ENCODE measurements around the gene TES.

TES gene

GRCh38 chr7:116195451-116195850, 14.9 kb upstream of the TES start:
- TF ChIP-seq EZH2 (IDR thresholded peaks at IDR 0.05; ENCODE audit: borderline replicate concordance, low read depth, low read length, severe bottlenecking) = no peak
- Histone ChIP-seq H3K4me2 (ENCODE audit: insufficient read depth, low read length) (no peak overlapping the region), H2AFZ (ENCODE audit: low read depth, low read length) (no peak overlapping the region), H3K4me1 (ENCODE audit: insufficient read depth, low read length) (no peaks in the 10 kb centered on the region), H3K79me2 (ENCODE audit: insufficient read depth, low read length) (no peaks in the 10 kb centered on the region), H3K27ac (ENCODE audit: low read length) (no peak overlapping the region), H4K20me1 (ENCODE audit: insufficient read depth, low read length) (no peaks in the 10 kb centered on the region), H3K9me3 (ENCODE audit: insufficient read depth, low read length, severe bottlenecking) (no peaks in the 10 kb centered on the region), H3K4me3 (ENCODE audit: low read depth in 1 of 2, low read length in 2 of 2) (no peak overlapping the region), H3K27me3 (ENCODE audit: insufficient read depth, low read length, poor library complexity) (no peaks in the 10 kb centered on the region), H3K9ac (ENCODE audit: low read depth, low read length) (no peak overlapping the region), H3K36me3 (ENCODE audit: insufficient read depth, low read length) (no peaks in the 10 kb centered on the region)
- DNase-seq (no peak), ATAC-seq (ENCODE audit: insufficient read depth, low read depth) (no peak)

DNA sequence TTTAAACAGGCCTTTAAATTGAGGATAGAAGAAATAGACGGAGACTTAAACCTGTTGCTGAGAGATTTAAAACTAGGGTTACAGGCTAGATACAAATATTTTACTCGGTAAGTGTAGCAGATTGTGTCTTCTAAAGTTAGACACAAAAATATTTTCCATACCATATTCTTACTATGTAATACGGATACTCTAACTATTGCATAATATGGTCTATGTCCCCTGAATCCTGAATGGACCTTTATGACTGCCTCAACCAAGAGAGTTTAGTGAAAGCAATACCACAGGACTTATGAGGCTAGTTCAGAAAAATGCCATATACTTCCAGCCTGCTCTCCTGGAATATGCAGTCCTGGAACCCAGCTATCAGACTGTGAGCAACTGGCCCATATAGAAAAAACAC, 13.4 kb upstream of the TES start:
- no peak overlapping the region for H2AFZ ChIP-seq (ENCODE audit: low read depth, low read length)
- TF ChIP-seq EZH2 (IDR thresholded peaks at IDR 0.05; ENCODE audit: borderline replicate concordance, low read depth, low read length, severe bottlenecking) = no peak
- TF ChIP-seq, protein P1, sequence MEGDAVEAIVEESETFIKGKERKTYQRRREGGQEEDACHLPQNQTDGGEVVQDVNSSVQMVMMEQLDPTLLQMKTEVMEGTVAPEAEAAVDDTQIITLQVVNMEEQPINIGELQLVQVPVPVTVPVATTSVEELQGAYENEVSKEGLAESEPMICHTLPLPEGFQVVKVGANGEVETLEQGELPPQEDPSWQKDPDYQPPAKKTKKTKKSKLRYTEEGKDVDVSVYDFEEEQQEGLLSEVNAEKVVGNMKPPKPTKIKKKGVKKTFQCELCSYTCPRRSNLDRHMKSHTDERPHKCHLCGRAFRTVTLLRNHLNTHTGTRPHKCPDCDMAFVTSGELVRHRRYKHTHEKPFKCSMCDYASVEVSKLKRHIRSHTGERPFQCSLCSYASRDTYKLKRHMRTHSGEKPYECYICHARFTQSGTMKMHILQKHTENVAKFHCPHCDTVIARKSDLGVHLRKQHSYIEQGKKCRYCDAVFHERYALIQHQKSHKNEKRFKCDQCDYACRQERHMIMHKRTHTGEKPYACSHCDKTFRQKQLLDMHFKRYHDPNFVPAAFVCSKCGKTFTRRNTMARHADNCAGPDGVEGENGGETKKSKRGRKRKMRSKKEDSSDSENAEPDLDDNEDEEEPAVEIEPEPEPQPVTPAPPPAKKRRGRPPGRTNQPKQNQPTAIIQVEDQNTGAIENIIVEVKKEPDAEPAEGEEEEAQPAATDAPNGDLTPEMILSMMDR (IDR thresholded peaks at IDR 0.05; ENCODE audit: borderline replicate concordance, extremely low read depth, low read length, poor library complexity, severe bottlenecking) = no peak

DNA sequence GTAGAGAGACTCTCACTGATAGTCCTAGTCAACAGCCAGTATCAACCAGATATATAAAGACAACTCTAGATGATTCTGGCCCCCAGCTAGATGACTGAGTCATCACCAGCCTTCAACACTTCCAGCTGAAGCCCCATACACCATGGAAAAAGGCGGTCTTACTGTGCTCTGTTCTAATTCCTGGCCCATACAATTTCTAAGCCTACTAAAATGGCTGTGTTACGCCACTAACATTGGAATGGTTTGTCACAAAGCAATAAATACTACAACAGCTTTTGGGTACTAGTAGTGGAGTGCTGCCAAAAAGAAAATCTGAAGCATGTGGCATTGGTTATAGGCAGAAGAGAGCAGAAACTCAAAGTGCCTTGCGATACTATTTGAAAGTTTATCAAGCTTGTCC, 13.0 kb upstream of the TES start:
- TF ChIP-seq, protein P1 (IDR thresholded peaks at IDR 0.05; ENCODE audit: borderline replicate concordance, extremely low read depth, low read length, poor library complexity, severe bottlenecking) = no peak
- TF ChIP-seq EZH2 (IDR thresholded peaks at IDR 0.05; ENCODE audit: borderline replicate concordance, low read depth, low read length, severe bottlenecking) = no peak
- Histone ChIP-seq H2AFZ (ENCODE audit: low read depth, low read length) (0 out of 2 replicates have a peak overlapping the region, but pooled peaks have one; percentile 11), H3K36me3 (ENCODE audit: insufficient read depth, low read length) (no peaks in the 10 kb centered on the region), H3K9ac (ENCODE audit: low read depth, low read length) (no peak overlapping the region), H3K27me3 (ENCODE audit: insufficient read depth, low read length, poor library complexity) (no peaks in the 10 kb centered on the region), H3K4me1 (ENCODE audit: insufficient read depth, low read length) (no peaks in the 10 kb centered on the region), H3K4me3 (ENCODE audit: low read depth in 1 of 2, low read length in 2 of 2) (no peak overlapping the region), H3K27ac (ENCODE audit: low read length) (no peak overlapping the region), H3K4me2 (ENCODE audit: insufficient read depth, low read length) (no peak overlapping the region), H4K20me1 (ENCODE audit: insufficient read depth, low read length) (no peaks in the 10 kb centered on the region), H3K9me3 (ENCODE audit: insufficient read depth, low read length, severe bottlenecking) (no peaks in the 10 kb centered on the region), H3K79me2 (ENCODE audit: insufficient read depth, low read length) (no peaks in the 10 kb centered on the region)
- ATAC-seq (ENCODE audit: insufficient read depth, low read depth) = peak; percentile 31; the same call in 1 of the 3 replicates
- no peak for DNase-seq

More for the DNA sequence above, 13.4 kb upstream of the TES start:
- Histone ChIP-seq H3K9ac (ENCODE audit: low read depth, low read length) (no peak overlapping the region), H3K9me3 (ENCODE audit: insufficient read depth, low read length, severe bottlenecking) (no peaks in the 10 kb centered on the region), H3K4me3 (ENCODE audit: low read depth in 1 of 2, low read length in 2 of 2) (no peak overlapping the region), H3K27me3 (ENCODE audit: insufficient read depth, low read length, poor library complexity) (no peaks in the 10 kb centered on the region), H3K79me2 (ENCODE audit: insufficient read depth, low read length) (no peaks in the 10 kb centered on the region), H3K36me3 (ENCODE audit: insufficient read depth, low read length) (no peaks in the 10 kb centered on the region), H4K20me1 (ENCODE audit: insufficient read depth, low read length) (no peaks in the 10 kb centered on the region), H3K4me1 (ENCODE audit: insufficient read depth, low read length) (no peaks in the 10 kb centered on the region), H3K4me2 (ENCODE audit: insufficient read depth, low read length) (no peak overlapping the region), H3K27ac (ENCODE audit: low read length) (no peak overlapping the region)
- ATAC-seq (ENCODE audit: insufficient read depth, low read depth) (no peak), DNase-seq (no peak)

GRCh38 chr7:116198748-116199410, 11.5 kb upstream of the TES start:
- DNase-seq (no peak), ATAC-seq (ENCODE audit: insufficient read depth, low read depth) (no peak)
- H3K4me2 ChIP-seq (ENCODE audit: insufficient read depth, low read length) = no peak overlapping the region
- TF ChIP-seq, protein P1 (IDR thresholded peaks at IDR 0.05; ENCODE audit: borderline replicate concordance, extremely low read depth, low read length, poor library complexity, severe bottlenecking) = no peak
- TF ChIP-seq EZH2 (IDR thresholded peaks at IDR 0.05; ENCODE audit: borderline replicate concordance, low read depth, low read length, severe bottlenecking) = no peak
- no peaks in the 10 kb centered on the region for H3K27me3 ChIP-seq (ENCODE audit: insufficient read depth, low read length, poor library complexity)
- H3K9ac ChIP-seq (ENCODE audit: low read depth, low read length) = no peak overlapping the region
- H2AFZ ChIP-seq (ENCODE audit: low read depth, low read length) = no peak overlapping the region
- no peaks in the 10 kb centered on the region for H3K36me3 ChIP-seq (ENCODE audit: insufficient read depth, low read length)
- no peaks in the 10 kb centered on the region for H3K4me1 ChIP-seq (ENCODE audit: insufficient read depth, low read length)
- H3K27ac ChIP-seq (ENCODE audit: low read length) = no peak overlapping the region
- H3K4me3 ChIP-seq (ENCODE audit: low read depth in 1 of 2, low read length in 2 of 2) = no peak overlapping the region
- H3K9me3 ChIP-seq (ENCODE audit: insufficient read depth, low read length, severe bottlenecking) = no peaks in the 10 kb centered on the region
- H3K79me2 ChIP-seq (ENCODE audit: insufficient read depth, low read length) = no peaks in the 10 kb centered on the region
- no peaks in the 10 kb centered on the region for H4K20me1 ChIP-seq (ENCODE audit: insufficient read depth, low read length)

Data from DND-41 (cell line).